Right lobe of liver (tissue), 6 donors: ENCODE results near the gene SP140L. TPM values are rescaled to one million over a fixed set of nuclear protein-coding genes. Genes with fewer than 3 reads are reported as not detected.
A peak's percentile ranks its signal among the peaks of the same experiment; 100 is the strongest.

Experiments used
- ATAC-seq, 4 donors: fragments of 200-7000 bp; cut with Tn5 transposase; one replicate each; pipeline ENCODE4 v1.9.1; 2020; ENCODE audit warnings: mild to moderate bottlenecking in 4 of 4, moderate library complexity in 4 of 4
- DNase-seq, 3 donors: peaks; one replicate each; pipeline ENCODE4 v3.0.0-alpha.2; 2020
- H3K27ac ChIP-seq, 3 donors: fragments of 200-600 bp; one replicate each; pipeline ENCODE4 v1.8.0; 2022
- H3K27me3 ChIP-seq, 2 donors: fragments of 200-600 bp; one replicate each; pipeline ENCODE4 v1.8.0; 2022
- H3K36me3 ChIP-seq, 4 donors: fragments of 200-600 bp; sonication (generic) in 1 of 4; one replicate each; pipeline versions ENCODE4 v1.5.1 to v1.8.0; 2017 to 2022; ENCODE audit warnings: control low read depth in 1 of 4
- H3K4me1 ChIP-seq, 4 donors: fragments of 200-600 bp; sonication (generic) in 1 of 4; one replicate each; pipeline versions ENCODE4 v1.5.1 to v1.8.0; 2017 to 2022; ENCODE audit warnings: control low read depth in 1 of 4
- H3K4me3 ChIP-seq, 3 donors: fragments of 200-600 bp; one replicate each; pipeline ENCODE4 v1.8.0; 2022
- H3K9me3 ChIP-seq, 4 donors: fragments of 200-600 bp; sonication (generic) in 1 of 4; one replicate each; pipeline versions ENCODE4 v1.5.1 to v1.8.0; 2017 to 2022; ENCODE audit warnings: control low read depth in 1 of 4
- CTCF ChIP-seq, 4 donors: fragments of 200-600 bp in 3 of 4; fragments of 450-650 bp in 1 of 4; IDR thresholded peaks; one replicate each; pipeline versions ENCODE4 v1.5.1 to v1.8.0; 2016 to 2022; ENCODE audit warnings: antibody characterized with exemption in 4 of 4, mild to moderate bottlenecking in 2 of 4
- POLR2A ChIP-seq: fragments of 450-650 bp; IDR thresholded peaks from one replicate; pipeline ENCODE4 v1.6.1; 2017; ENCODE audit warnings: antibody characterized with exemption, mild to moderate bottlenecking
- WGBS: methylation state at CpG from one replicate; pipeline ENCODE4 v1.1.6; 2018; ENCODE audit warnings: low coverage, low lambda C conversion rate; ENCODE audit not compliant: insufficient coverage; ENCODE audit errors: missing lambda C conversion rate; 5-methylcytosine and 5-hydroxymethylcytosine counted together
- intact Hi-C, 2 donors: fragments of 100-400 bp; cut with DNase I; formaldehyde crosslinking; loops; one replicate each; pipeline versions ENCODE4 v1.11.2 to v1.14.1; 2022
- total RNA-seq, 6 experiments: library from RNA; depleted of rRNA in 2 of 6; stranded (reverse); fragments of >200 nt in 2 of 6; fragmentation: NEBNext Ultra II Directional in 3 of 6; extraction: Animal tissue kit (Norgen Biotek cat#: 25700) in 3 of 6; gene quantifications; one replicate each; pipeline versions ENCODE4 v1.1.0 to v1.2.4, GENCODE V29; 2016 to 2023
- donor health status: DM: no; HTN: yes; CAD: no.
- donor health status: DM: no; HTN: no; CAD: no.
- donor health status: DM: no; HTN: no; CAD: no.
- donor health status: DM: no; HTN: yes; CAD: no.
- donor health status: DM: no; HTN: yes; CAD: no.

Gene SP140L
- total RNA-seq, 6 experiments from 2014 or later: 6.6 to 17.9 (median 11.3) TPM

- peaks cover 0 to 49% (median 19%) of the 10 kb centered on the region in 4 donors for H3K36me3 ChIP-seq
- TF ChIP-seq CTCF (IDR thresholded peaks at IDR 0.05): no peak
- TF ChIP-seq POLR2A: no peak
- ATAC-seq: no peak
- intact Hi-C loops: no loop called here
- H3K4me1 ChIP-seq: no peaks in the 10 kb centered on the region
- H3K4me3 ChIP-seq: no peak overlapping the region
- no peaks in the 10 kb centered on the region for H3K9me3 ChIP-seq
- DNase-seq: no peak
- H3K27me3 ChIP-seq: no peaks in the 10 kb centered on the region
- no peak overlapping the region for H3K27ac ChIP-seq
- 68% methylated on average over 2 of the region's 2 CpGs for WGBS
These were observed 117.8 kb downstream of the SP140L start for GRCh38 chr2:230444832-230445231.

GRCh38 chr2:230447036-230447435 is 120.0 kb downstream of the SP140L start:
- H3K4me3 ChIP-seq: no peak overlapping the region
- no peaks in the 10 kb centered on the region for H3K9me3 ChIP-seq
- H3K27ac ChIP-seq: no peak overlapping the region
- no peaks in the 10 kb centered on the region for H3K4me1 ChIP-seq
- no peak for ATAC-seq
- TF ChIP-seq POLR2A (no peak), CTCF (IDR thresholded peaks at IDR 0.05) (no peak)
- H3K36me3 ChIP-seq: peaks cover 0 to 56% (median 20%) of the 10 kb centered on the region in 4 donors
- H3K27me3 ChIP-seq: no peaks in the 10 kb centered on the region
- intact Hi-C loops: no loop called here
- WGBS: 89% methylated on average over 6 of the region's 7 CpGs
- DNase-seq: no peak

GRCh38 chr2:230447455-230448451 is 120.8 kb downstream of the SP140L start:
- Histone ChIP-seq H3K27me3 (no peaks in the 10 kb centered on the region), H3K4me3 (no peak overlapping the region), H3K36me3 (peaks cover 0 to 56% (median 20%) of the 10 kb centered on the region in 4 donors), H3K4me1 (no peaks in the 10 kb centered on the region), H3K9me3 (no peaks in the 10 kb centered on the region), H3K27ac (no peak overlapping the region)
- TF ChIP-seq CTCF (IDR thresholded peaks at IDR 0.05): no peak
- no peak for TF ChIP-seq POLR2A
- DNase-seq (no peak), ATAC-seq (peak in 2 of 4 donors; percentile 15 to 36)
- intact Hi-C loops: no loop called here
- 63% methylated on average over 8 of the region's 8 CpGs for WGBS

DNA sequence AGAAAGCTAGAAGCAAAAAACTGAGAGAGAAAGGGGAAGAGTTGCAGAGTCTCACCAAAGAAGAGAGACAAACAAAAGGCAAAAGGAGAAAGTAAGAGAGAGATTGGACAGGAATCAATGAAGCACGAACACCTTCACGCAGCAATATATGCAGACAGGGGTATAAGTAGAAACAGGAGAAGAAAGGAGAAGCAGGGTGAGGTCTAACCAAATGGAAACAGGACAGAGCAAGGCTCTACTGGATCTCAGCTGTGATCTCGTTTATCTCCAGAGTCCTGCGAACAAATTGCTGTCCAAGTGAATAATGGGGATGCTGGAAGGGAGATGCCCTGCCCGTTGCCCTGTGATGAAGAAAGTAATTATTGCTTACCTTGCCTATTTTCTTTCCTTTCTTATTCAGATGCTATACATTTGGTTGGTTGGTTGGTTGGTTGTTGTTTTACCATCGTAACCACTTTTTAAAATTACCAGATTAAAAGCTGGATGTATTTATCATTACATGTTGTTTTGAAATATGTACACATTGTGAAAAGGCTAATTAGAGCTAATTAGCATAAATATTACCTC is 123.0 kb downstream of the SP140L start:
- Histone ChIP-seq H3K4me1 (no peaks in the 10 kb centered on the region), H3K4me3 (no peak overlapping the region), H3K27me3 (no peaks in the 10 kb centered on the region), H3K27ac (no peak overlapping the region), H3K9me3 (no peaks in the 10 kb centered on the region), H3K36me3 (peaks cover 0 to 42% (median 20%) of the 10 kb centered on the region in 4 donors)
- no peak for ATAC-seq
- no peak for TF ChIP-seq POLR2A
- TF ChIP-seq CTCF (IDR thresholded peaks at IDR 0.05): no peak
- WGBS: 92% methylated on average over 6 of the region's 6 CpGs
- intact Hi-C loops: no loop called here
- no peak for DNase-seq
